GM23248 (cell line): Measurements from ENCODE around the gene ELMO1.

Experiments
- EZH2 ChIP-seq: fragments of 200-600 bp; sonication (generic); IDR thresholded peaks from 2 replicates; pipeline ENCODE4 v1.6.1; 2018; ENCODE audit warnings: antibody characterized with exemption, mild to moderate bottlenecking; ENCODE audit not compliant: insufficient read depth, poor library complexity, severe bottlenecking
- EZH2phosphoT487 ChIP-seq: fragments of 200-600 bp; sonication (generic); IDR thresholded peaks from 2 replicates; pipeline ENCODE4 v1.6.1; 2018; ENCODE audit warnings: antibody characterized with exemption, moderate library complexity, mild to moderate bottlenecking, low read depth; ENCODE audit not compliant: insufficient read depth

GRCh38 chr7:37079420-37079819 is 369.2 kb downstream of the ELMO1 start:
- TF ChIP-seq EZH2 (no peak), EZH2phosphoT487 (no peak)
